HG02943 (cell line): ENCODE measurements around the gene B3GALT5.
"Not testable (repeated sequence)": the region's sequence is repeated elsewhere in the genome, so short reads cannot be mapped to it uniquely, and the experiment has no call there.

Source experiments
- ATAC-seq: cut with Tn5 transposase; IDR thresholded peaks from one replicate; pipeline ENCODE4 v1.9.1; 2021; ENCODE audit warnings: mild to moderate bottlenecking, low read depth, moderate library complexity; ENCODE audit not compliant: unreplicated experiment

The B3GALT5 gene, protein sequence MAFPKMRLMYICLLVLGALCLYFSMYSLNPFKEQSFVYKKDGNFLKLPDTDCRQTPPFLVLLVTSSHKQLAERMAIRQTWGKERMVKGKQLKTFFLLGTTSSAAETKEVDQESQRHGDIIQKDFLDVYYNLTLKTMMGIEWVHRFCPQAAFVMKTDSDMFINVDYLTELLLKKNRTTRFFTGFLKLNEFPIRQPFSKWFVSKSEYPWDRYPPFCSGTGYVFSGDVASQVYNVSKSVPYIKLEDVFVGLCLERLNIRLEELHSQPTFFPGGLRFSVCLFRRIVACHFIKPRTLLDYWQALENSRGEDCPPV

DNA sequence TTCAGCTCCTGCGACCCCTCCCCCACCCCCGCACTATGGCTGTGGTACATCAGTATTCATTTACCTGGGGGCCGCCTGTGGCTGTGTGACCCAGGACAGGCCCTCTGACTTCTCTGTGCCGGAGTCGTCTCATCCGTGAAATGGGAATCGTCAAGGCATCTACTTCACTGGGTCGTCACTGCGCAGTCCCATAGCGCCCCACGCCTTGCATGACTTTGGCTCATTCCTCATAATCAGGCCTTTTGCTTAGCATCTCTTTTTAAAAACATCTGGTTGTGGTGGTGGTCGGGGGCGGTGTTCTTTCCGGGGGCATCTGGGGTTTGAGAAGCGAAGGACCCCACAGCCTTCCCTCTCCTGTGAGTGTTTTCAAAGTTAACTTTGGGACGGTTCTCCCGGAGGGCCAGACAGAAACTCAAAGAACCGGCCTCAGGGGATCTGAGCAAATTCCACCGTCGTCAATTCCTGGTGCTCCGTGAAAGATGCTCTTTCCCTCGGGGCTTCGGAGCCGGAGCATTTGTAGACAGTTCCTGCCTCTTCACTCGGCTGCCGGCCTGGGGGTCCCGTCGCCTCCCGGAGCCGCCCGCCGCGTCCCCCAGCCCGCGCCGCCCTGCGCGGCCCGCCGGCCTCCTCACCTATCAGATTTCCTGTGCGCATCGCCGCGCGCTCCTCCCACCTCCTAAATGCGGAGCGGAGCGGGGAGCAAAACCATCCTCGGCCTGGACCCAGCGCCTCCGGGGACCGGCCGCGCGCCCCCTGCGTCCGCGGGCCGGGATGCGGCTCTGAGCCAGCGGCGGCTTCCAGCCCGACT, at the start of gene B3GALT5:
TSS of gene B3GALT5 (plus strand) at position 708 of the 808 bp plus-strand sequence. CDS start 47,620 bp downstream, outside the sequence.
- ATAC-seq = no peak

DNA sequence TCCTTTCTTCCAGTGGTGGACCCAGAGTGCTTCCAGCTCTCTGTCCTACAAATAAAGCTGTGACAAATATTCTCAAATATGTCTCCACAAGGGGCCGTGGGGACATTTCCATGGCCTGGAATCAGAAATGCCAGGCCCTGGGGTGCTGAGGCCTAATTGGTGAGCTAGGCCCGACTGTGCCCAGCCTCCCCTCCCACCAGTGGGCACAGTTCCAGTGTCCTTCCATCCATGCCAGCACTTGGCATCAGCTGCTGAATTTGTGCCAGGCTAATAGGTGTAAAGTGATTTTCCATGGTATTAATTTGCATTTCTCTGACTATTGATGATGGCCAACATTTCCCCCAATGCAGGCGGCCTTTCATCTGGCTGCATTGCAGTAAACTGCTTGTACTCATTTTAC, 48.5 kb upstream of the B3GALT5 start:
- ATAC-seq = no peak

DNA sequence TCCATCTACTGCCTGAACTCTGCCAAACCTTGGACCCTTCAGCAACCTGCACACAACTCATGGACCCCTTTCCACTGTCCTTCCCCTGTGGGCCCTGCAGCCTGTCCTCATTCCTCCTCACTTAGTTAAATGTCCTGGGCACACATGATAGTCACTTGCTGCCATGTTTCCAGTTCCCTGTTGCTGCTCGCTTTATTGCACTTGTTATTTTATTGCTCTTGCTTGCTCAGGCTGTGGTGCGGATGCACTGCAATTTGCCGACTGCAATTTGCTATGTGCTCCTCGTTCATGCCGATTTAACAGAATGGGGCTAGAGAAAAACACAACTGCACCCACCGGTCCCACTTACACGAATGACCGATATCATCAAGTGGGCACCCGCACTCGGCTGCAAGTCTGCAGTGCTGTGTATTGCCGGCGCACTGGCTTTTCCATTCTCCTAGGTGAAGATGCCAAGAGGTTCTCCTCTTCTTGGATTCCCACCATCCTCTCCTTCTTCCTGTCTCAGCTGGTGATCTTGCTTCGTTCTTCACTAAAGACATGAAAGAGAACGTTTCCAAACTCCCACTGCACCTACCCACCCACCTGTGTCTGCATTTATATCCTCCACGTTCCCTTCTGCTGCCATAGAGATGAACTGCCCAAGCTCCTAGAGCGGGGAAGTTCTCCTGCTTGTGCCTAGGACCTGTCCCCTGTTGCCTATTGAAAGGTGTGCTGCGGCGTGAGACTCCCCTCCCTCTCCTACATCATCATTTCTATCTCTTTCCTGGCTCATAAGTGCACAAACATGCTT, 45.4 kb upstream of the B3GALT5 start:
- ATAC-seq = no peak

DNA sequence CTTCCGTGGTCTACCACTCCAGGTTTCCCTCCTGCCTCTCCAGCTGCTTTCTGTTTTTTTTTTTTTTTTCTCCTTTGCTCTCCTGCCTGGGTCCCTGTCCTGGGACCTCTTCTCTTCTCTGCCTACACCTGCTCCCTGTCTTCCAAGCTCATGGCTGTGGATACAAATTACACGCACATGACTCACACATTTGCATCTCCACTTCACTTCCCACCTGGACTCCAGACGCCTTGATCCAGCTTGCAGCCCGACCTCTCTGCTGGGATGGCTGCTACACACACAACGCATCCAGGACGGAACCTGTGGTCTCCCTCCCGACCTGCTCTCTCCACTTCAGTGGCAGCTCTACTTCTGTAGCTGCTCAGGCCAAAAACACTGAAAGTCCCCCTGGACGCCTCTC, 44.4 kb upstream of the B3GALT5 start:
- no peak for ATAC-seq

DNA sequence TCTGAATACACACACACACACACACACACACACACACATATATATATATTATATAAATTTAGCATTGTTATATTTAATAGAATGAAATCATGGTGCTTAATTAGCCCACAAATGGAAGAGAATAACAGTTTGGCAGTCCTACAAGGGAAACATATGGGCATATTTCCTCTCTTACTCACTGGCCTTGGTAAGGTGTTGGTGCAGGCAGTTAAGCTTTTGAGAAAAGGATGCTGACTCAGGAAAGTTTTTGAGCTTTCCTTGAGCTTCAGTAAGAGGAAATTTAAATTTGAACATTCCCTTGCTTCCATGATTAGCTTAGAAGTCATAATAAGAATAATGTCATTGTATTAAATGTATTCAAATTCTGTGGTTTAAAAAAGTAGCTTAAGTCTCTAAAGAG, 37.0 kb upstream of the B3GALT5 start:
- no peak for ATAC-seq

DNA sequence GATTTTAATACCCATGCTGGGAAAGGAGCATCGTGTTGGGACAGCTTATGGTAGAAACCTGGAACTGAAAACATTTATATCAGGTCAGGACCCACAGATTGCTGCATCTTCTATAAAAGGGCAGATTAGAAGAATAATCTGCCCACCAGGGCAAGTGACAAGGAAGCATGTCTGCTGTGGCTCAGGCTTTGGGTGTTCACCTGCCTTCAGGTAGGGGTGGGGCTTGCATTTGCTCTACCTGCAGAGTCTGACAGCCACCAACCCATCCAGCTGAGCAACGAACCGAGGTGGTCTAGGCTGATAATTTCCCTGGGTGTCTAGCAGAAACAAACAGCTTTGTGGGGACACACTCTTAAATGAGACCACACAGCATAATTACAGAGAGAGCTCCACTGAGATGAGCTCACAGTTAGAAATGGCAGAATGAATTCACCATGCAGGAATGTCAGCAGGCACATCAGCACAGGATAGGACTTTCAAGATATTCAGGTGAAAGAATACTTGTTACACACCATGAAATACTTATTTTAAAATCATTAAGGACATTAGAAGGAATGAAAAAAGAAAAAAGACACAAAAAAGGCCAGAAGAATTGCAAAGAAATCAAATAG, 36.1 kb upstream of the B3GALT5 start:
- ATAC-seq = no peak

DNA sequence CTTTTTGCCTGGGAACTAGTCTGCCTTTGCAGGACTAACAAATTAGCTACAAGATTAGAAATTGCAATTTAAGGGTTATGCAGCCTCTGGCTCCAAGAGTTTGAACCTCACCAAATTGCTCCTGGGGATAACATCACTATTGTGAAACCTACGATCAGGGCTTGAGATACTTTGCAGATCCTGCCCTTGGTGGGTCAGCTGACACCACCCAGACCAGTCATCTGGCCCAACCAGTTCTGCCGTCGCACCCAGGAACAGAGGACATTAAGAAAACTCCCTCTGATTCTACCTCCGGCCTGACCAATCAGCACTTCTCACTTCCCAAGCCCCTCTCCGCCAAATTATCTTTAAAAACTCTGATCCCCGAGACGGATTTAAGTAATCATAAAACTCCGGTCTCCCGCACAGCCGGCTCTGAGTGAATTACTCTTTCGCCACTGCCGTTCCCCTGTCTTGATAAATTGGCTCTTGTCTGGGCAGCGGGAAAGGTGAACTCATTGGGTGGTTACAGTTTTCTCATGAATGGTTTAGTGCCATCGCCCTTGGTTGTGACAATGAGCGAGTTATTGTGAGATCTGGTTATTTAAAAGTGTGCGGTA, 32.9 kb upstream of the B3GALT5 start:
- no peak for ATAC-seq

DNA sequence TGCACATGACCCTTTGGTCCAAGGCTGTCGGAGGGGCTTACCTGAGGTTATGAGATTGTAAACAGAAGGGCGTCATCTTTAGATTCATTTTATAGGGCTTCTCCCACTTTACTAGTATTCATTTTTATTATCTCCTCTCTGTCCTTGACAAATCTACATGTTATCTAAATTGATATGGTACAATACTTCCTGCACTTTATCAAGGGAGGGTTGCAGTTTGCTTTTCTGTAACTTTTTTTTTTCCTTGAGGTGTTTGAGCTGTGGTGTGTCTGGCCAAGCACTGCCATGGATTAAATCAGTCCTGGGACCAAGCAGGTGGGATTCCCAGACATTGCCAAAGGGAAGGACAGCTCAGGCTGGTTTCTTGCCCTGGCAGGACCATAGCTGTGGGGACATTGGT, 32.0 kb upstream of the B3GALT5 start:
- ATAC-seq = no peak

DNA sequence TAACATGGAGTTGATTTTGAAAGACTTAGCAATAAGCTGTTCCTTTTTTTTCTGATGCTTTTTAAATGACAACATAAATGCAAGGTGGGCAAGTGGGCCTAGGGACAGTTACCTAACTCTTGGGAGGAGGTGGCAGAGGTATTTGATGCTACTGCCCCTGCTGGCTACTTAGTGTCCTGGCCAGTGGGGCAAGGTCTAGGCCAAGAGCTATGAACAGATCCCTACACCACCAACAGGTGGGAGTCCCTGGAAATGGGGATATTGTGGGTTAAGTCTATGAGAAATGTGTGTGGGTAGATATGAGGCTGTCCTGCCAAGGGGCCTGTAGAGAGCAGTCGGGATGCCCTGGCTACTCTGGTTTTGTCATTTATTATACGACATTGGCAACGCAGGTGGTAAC, 31.3 kb upstream of the B3GALT5 start:
- ATAC-seq = no peak

DNA sequence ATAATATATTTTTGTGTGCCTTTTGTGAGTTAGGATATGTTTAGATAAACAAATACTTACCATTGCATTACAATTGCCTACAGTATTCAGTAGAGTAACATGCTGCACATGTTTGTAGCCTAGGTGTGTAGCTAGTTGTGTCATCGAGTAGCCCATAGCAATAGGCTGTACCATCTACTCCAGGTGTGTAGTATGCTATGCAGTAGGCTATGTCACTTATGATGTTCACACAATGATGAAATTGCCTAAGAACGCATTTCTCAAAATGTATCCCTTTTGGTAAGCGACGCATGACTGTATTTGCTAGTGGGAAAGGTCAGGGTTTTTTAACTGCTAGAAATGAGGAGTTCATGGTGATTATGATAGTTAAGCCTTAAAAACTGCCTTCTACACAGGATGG, 30.0 kb upstream of the B3GALT5 start:
- ATAC-seq = no peak

DNA sequence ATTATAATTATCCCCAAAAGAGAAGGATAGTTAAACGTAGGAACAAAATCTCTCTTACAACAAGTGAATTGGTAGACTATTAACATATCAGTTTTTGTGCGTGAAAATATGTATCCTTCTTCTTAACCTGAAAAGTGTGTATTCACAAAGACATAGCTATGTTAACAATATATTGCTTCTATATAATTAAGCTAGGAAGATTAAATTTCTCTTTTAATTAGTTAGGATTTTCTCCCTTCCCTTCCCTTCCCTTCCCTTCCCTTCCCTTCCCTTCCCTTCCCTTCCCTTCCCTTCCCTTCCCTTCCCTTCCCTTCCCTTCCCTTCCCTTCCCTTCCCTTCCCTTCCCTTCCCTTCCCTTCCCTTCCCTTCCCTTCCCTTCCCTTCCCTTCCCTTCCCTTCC, 29.2 kb upstream of the B3GALT5 start:
- ATAC-seq = not testable (repeated sequence)

DNA sequence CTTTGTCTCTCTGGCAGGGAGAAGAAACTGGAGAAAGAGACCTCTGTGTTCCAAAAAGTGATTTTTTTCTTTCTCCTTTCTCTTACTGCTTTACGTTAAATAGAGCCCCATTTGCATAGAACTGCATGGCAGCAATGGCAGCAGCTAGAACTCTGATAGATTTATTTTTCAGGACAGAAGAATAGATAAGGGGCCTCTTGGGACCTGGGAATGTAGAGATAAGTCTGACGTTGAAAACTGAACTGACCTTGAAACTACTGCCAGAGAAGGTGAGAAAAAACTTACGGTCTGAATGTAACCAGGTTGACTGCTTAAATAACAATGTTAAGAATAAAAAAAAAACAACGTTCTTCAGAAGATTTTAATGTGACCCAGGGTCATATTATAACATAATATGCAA, 25.4 kb upstream of the B3GALT5 start:
- no peak for ATAC-seq

DNA sequence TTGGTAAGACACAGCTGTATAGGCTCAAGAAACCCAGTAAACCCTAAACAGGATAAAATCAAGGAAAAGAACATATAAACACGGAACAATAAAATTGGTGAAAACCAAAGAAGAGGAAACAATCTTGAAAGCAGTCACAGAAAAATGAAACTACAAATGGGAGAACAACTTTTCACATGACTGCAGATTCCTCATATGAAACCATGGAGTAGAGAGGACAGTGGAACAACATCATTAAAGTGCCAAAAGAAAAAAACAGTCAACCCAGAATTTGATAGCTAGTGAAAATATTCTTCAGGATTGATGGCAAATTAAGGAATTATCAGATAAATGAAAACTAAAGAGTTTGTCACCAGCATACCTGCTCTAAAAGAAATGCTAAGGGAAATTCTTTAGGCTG, 23.9 kb upstream of the B3GALT5 start:
- ATAC-seq = no peak

DNA sequence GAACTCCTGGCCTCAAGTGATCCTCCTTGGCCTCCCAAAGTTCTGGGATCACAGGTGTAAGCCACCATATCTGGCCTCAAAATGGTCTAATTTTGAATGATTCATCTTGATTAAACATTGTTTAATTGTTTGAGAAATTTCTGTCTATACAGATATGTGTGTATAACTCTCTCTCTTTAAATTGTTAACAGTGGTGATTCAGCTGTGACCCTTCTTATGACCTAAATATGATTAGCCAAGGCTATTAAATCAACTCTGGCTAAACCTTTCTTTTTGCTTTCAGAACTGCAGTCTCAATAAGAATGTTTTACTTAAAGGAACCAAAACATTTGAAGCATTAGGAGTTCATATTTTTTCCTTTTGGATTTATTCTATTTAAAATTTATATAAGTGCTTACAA, 19.2 kb upstream of the B3GALT5 start:
- no peak for ATAC-seq

DNA sequence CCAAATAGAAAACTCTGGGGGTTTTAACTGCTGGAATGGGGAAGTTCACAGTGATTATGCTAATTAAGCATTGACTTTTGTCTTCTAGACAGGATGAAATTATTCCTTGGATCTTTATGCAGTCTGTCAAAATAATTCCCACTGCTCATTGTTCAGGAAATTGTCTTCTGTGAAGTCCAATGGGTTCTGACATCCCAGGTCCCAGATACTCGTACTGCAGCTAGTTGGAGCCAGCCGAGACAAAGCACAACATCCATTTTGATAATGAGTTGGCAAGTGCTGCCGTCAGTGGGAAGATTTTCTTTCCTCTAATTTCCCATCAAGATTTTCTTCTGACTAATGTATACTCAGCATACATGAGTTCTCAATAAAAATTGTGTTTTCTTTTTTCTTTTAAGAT, 17.3 kb upstream of the B3GALT5 start:
- no peak for ATAC-seq

DNA sequence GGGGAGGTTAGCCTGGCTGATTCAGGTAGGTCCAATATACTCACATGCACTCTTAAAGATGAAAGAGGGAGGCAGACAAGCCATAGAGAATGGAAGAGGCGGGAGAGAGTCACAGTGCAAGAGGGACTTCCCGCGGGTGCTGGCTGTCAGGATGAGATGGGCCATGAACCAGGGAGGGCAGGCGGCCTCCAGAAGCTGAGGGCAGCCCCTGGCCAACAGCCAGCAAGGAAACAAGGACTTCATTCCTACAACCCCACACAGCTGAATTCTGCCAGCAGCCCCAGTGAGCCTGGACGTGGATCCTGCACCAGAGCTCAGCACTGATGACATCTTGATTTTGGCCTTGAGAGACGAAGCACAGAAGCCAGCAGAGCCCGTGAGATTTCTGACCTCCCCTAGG, 15.1 kb upstream of the B3GALT5 start:
- ATAC-seq = no peak

DNA sequence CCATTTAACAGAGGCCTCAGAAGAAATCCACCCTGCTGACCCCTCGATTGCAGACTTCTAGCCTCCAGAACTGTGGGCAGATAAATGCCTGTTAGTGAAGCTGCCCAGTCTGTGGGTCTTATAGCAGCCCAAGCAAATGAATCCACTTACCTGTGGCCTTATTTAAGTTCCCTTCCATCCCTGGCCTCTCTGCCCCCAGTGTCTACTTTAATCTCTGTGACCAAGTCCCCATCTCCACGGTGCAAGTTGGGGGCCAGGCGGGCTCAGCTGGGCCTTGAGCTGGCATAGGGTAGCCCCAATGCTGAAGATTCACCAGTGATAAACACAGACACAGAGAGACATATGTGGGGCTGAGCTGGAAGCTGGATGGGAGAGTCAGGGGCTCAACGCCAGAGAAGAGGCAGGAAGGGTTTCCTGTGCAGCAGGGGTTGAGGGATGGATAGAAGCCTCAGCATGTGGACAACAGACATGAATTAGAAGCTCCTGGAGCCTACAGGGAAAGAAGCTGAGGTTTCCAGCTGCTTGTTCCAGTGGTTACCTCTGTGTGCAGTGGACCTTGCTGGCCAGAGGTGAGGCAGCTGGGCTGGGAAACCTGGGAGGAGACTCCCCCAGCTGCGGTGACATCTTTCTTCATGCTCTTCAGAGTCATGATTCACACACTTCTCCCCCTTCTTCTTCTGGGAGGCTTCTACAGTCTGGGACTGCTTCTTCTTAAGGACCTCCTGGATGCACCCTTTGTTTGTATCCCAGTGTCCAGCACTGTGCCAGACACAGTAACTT, 13.4 kb upstream of the B3GALT5 start:
- ATAC-seq = no peak

DNA sequence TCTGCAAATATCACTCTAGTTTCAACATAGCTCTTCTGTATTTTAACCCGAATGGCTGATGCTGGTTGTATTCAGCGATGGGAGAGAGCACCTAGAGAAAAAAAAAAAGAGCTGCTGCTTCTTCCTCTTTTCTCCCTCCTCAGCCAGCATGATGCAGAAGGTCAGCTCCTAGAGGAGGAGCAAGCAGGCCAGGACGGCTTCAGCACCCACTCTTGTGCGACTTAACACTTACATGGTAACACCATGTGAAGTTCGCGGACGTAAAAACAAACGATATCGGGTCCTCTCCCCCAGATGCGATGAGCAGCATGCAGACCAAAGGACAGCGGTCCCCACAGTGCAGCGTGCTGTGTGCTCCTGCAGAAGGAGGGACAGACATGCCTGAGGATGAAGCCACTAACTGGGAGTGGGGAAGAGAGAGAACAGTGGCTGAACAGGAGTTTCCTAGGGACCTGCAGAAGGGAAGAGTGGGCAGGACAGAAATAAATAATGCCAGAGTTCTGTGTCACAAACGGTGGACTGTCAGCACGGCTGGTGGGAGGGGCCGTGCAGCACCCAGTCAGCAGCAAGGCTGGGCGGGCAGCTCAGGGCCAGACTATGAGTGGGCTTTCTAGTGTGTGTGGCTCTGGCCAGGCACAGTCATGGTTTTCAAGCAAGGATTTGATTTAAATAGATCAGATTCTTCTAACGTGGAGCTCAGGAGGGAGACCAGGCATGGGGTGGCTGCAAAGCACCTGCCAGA, 11.4 kb upstream of the B3GALT5 start:
- ATAC-seq = no peak

DNA sequence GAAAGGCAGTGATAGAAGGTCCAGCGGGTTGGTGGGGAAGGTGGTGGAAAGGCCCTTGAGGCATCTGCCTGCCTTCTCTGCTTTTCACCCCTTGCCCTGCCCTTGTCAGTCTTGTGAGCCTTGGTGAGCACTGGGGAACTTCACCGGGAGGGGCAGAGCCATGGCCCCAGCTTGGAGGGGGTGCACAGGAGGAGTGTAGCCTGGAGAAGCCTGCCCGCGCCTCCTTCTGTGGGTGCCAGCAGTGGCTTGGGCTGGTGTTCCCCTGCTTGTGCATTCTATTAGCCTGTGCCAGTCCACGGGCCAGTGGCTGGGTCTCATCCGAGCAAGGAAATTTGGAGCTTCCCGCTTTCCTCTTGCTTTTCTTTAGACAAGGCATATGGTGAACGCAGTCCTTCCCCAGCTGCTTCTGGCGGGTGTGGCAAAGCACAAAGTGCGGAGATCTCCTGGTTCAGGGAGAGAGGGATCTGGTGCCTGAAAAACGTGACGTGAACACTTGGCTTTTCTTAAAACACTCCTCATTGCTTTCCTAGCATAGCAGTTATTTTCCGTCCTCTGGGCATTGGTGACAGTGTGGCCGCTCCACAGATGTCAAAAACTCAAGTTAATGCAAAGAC, 10.6 kb upstream of the B3GALT5 start:
- ATAC-seq = no peak
